Gastroesophageal sphincter (tissue), 4 donors: Measurements from ENCODE around the gene NOP10. TPM values are rescaled to one million over a fixed set of nuclear protein-coding genes. Genes with fewer than 3 reads are reported as not detected.

Experiments used
- ATAC-seq: fragments of 150-250 bp; one replicate; pipeline ENCODE4 v1.9.1; 2016; ENCODE audit warnings: mild to moderate bottlenecking, moderate library complexity
- H3K27ac ChIP-seq, 4 donors: fragments of 200-600 bp; sonication (generic) in 3 of 4; 1 replicate in 3 of 4; 2 replicates in 1 of 4; pipeline ENCODE4 v1.5.1; 2016 to 2019
- H3K27me3 ChIP-seq: fragments of 200-600 bp; sonication (generic); one replicate; pipeline ENCODE4 v1.5.1; 2019
- H3K36me3 ChIP-seq, 2 donors: fragments of 200-600 bp; sonication (generic); one replicate each; pipeline ENCODE4 v1.5.1; 2019; ENCODE audit warnings: control low read depth in 1 of 2
- H3K4me1 ChIP-seq, 3 donors: fragments of 200-600 bp; sonication (generic); 1 replicate in 2 of 3; 2 replicates in 1 of 3; pipeline ENCODE4 v1.5.1; 2016 to 2019; ENCODE audit warnings: control low read depth in 2 of 3
- H3K4me3 ChIP-seq, 2 donors: fragments of 200-600 bp; sonication (generic); one replicate each; pipeline ENCODE4 v1.5.1; 2019; ENCODE audit warnings: mild to moderate bottlenecking in 1 of 2, moderate library complexity in 1 of 2
- H3K9me3 ChIP-seq, 3 donors: fragments of 200-600 bp; sonication (generic); one replicate each; pipeline ENCODE4 v1.5.1; 2017 to 2019; ENCODE audit warnings: control low read depth in 2 of 3
- EP300 ChIP-seq: sonication (generic); formaldehyde crosslinking; IDR thresholded peaks from one replicate; pipeline ENCODE4 v1.6.1; 2017; ENCODE audit warnings: antibody characterized with exemption, mild to moderate bottlenecking
- POLR2A ChIP-seq, 2 donors: fragments of 450-650 bp; IDR thresholded peaks; one replicate each; pipeline ENCODE4 v1.6.1; 2017; ENCODE audit warnings: antibody characterized with exemption in 2 of 2, mild to moderate bottlenecking in 2 of 2, moderate library complexity in 1 of 2
- POLR2AphosphoS5 ChIP-seq: sonication (generic); formaldehyde crosslinking; IDR thresholded peaks from one replicate; pipeline ENCODE4 v1.6.1; 2017; ENCODE audit warnings: antibody characterized with exemption
- WGBS, 2 donors: methylation state at CpG; one replicate each; pipeline ENCODE4 v1.1.5; 2018; ENCODE audit warnings: low coverage in 1 of 2; 5-methylcytosine and 5-hydroxymethylcytosine counted together
- total RNA-seq, 4 donors: library from RNA; depleted of rRNA; stranded (reverse); fragments of >200 nt; gene quantifications; one replicate each; pipeline ENCODE4 v1.1.0, GENCODE V29; 2016
- TF ChIP-seq, protein P1 (sequence below), 4 experiments: fragments of 200-600 bp in 2 of 4; fragments of 450-650 bp in 2 of 4; sonication (generic) in 1 of 4; IDR thresholded peaks; one replicate each; pipeline ENCODE4 v1.5.1; 2017 to 2019; ENCODE audit warnings: antibody characterized with exemption in 4 of 4, mild to moderate bottlenecking in 2 of 4, moderate library complexity in 2 of 4

Gene NOP10
- total RNA-seq, 4 donors from 2014 or later = 93.3 to 128 (median 108) TPM

DNA sequence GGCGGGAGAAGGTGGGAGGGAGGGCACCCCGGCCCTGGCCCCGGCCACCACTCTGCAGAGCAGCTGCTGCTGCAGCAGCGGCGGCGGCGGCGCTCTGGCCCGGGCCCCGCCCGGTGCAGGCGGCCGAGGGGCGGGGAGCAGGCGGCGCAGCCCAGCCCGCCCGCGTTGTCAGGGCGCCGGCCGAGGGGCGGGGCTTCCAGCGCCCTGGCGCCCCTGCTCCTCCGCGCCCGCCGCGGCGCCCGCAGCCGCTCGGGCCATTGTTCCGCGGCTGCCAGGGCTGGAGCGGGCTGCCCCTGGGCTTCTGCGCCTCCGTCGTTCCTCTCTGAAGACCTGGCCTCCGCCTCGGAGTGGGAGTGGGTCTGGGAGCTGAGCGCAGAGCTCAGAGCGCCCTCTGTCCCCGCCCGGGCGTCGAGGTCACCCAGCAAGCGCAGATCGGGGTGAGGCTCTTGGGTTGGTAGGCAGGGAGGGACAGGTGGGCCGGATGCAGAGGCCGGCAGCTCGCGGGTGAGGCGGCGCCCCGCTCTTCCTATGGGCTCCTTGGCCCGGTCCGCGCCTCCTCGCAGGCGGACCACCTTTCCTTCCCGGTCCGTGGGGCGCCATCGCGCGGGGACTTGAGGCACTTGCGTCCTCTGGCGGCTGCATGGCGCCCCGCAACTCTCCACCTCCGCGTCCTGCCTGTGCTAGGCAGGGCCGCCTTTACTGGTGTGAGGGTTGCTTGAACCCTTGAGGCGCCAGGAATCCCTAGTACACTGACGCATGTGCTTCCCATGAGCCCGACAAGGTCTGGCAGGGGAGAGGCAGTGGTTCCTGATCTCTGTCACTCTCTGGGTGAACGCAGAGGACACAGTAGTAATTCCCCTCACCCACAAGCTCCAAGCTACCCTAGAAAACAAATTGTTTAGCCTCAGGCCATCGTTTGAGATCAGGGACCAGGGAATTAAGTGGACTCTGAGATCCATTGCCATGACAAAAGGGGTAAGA lies 24.5 kb upstream of the NOP10 start, which contains the start of gene LPCAT4:
TSS of gene LPCAT4 (minus strand) at position 96 of the 981 bp plus-strand sequence. CDS start 96 bp downstream, outside the sequence.
- Histone ChIP-seq H3K4me3 (peak within 1 kb of the TSS; percentile 77 to 95), H3K27me3 (no peaks in the 10 kb centered on the region), H3K9me3 (no peaks in the 10 kb centered on the region), H3K4me1 (peaks cover 0 to 30% (median 13%) of the 10 kb centered on the region in 3 donors), H3K27ac (peak within 1 kb of the TSS; percentile 87 to 98 (median 98)), H3K36me3 (peaks cover 0 to 16% of the 10 kb centered on the region in 2 donors)
- WGBS, 2 donors = 0% methylated on average over 1 of the region's 80 CpGs; no CpG with 5 or more reads in 1 of the 2 donors
- TF ChIP-seq EP300 (no peak), POLR2AphosphoS5 (peak; percentile 35), POLR2A (IDR thresholded peaks at IDR 0.05) (peak; percentile 73 to 74)
- TF ChIP-seq, protein P1, sequence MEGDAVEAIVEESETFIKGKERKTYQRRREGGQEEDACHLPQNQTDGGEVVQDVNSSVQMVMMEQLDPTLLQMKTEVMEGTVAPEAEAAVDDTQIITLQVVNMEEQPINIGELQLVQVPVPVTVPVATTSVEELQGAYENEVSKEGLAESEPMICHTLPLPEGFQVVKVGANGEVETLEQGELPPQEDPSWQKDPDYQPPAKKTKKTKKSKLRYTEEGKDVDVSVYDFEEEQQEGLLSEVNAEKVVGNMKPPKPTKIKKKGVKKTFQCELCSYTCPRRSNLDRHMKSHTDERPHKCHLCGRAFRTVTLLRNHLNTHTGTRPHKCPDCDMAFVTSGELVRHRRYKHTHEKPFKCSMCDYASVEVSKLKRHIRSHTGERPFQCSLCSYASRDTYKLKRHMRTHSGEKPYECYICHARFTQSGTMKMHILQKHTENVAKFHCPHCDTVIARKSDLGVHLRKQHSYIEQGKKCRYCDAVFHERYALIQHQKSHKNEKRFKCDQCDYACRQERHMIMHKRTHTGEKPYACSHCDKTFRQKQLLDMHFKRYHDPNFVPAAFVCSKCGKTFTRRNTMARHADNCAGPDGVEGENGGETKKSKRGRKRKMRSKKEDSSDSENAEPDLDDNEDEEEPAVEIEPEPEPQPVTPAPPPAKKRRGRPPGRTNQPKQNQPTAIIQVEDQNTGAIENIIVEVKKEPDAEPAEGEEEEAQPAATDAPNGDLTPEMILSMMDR (IDR thresholded peaks at IDR 0.05) = peak; percentile 93 to 99 (median 94)
- peak; percentile 96 for ATAC-seq

DNA sequence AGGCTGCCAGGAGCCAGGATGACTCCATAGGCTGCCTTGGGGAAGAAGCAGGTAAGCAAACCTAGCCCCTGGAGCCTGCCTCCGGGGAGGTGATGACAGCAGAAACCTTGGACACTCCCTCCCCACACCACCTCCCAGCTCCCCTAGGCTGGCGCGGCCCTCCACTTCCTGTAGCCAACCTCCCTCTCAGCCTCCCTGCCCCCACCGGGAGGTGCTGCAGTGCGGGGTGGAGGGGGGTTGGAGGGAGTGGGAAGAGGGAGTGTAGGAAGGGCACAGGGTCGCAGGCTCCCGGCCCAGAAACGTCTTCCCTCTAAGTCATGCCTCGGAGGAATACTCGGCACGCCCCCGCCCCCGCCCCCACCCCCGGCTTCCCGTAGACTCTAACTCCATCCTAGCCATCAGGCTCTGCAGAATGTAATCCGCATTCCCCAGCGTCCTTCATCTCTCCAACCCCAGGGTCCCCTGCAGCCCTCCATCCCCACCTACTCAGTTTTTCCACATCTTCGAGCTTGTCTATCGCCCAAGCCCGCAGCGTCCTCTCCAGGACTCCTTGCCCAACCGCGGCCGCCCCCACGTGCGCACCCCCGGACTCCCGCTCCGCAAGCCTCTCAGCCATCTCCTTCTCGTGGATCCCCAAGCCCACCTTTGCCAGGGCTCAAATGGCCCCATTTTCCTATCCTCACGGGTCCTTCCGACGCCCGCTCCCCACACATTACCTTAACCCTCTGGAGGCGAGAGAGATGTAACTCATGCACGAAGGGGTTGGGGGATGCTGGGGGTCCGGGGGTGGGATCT lies 23.5 kb upstream of the NOP10 start:
- Histone ChIP-seq H3K27me3 (no peaks in the 10 kb centered on the region), H3K4me3 (peak overlapping the region; percentile 77 to 95), H3K4me1 (peaks cover 0 to 30% (median 13%) of the 10 kb centered on the region in 3 donors), H3K36me3 (peaks cover 0 to 22% of the 10 kb centered on the region in 2 donors), H3K9me3 (no peaks in the 10 kb centered on the region), H3K27ac (peak overlapping the region in 3 of 4 donors; percentile 97 to 98 (median 98))
- peak; percentile 34 for ATAC-seq
- WGBS, 2 donors = 1 to 2% methylated on average over 8 to 19 of the region's 37 CpGs
- TF ChIP-seq POLR2A (IDR thresholded peaks at IDR 0.05) = no peak

DNA sequence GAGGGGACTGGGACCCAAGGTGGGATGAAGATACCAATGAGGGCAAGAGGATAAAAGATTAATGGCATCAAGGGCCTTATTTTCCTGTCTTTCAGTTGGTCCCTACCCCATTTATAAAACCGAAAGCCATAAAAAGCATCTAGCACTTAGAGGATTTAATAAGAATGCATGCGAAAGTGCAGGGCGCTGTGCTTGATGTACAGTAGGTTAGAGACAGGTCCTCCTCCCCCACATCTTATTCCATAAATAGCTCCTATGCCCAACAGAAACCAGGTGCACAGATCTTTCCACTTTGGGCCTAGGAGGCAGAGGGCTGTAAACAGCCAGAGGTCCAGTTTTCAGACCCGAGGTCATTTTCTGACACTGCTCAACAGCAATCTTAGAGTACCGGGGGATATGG lies 22.9 kb upstream of the NOP10 start:
- Histone ChIP-seq H3K27ac (peak overlapping the region in 3 of 4 donors; percentile 97 to 98 (median 98)), H3K27me3 (no peaks in the 10 kb centered on the region), H3K4me1 (peaks cover 0 to 30% (median 13%) of the 10 kb centered on the region in 3 donors), H3K4me3 (peak overlapping the region; percentile 77 to 95), H3K36me3 (peaks cover 0 to 28% of the 10 kb centered on the region in 2 donors), H3K9me3 (no peaks in the 10 kb centered on the region)
- no peak for ATAC-seq
- TF ChIP-seq POLR2A (IDR thresholded peaks at IDR 0.05) (no peak), POLR2AphosphoS5 (no peak), EP300 (no peak)
- TF ChIP-seq, protein P1 (IDR thresholded peaks at IDR 0.05) = no peak
- WGBS, 2 donors = 15 to 45% methylated on average over 3 to 4 of the region's 5 CpGs

DNA sequence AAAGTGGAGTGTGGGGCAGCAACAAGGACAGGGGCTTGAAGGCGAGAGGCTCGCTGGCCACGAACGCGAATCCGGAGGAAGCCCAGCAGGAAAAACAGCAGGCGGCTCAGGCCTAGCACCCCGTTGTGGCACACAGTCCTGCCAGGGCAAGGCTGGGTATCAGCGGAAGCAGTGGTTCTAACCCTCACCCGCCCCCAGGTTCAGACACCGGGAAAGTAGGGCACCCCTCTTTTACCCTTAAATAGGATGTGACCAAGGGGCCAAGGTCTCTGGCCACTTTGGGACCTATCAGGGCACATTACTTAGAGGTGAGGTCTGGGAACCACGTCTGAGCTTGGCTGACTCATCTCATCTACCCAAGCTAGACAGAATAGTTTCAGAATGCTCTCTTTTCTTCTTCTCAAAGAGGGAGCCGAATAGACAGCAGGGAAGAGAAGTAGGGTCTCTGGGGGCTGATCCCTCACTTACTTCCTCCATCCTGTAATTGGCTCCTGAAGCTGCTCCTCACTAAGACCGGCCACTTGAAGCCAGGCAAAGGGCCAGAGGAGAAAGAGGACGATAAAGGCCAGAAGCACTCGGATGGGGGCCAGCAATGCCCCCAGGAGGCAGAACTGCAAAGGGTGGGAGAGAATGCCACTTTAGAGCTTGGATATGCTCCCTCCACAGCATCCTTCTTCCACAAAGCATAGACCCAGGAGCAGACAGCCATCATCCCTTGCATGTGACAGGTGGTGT lies 22.3 kb upstream of the NOP10 start:
- ATAC-seq = no peak
- no peaks in the 10 kb centered on the region for H3K27me3 ChIP-seq
- H3K4me3 ChIP-seq = peak overlapping the region in 1 of 2 donors; percentile 95
- TF ChIP-seq POLR2A (IDR thresholded peaks at IDR 0.05) (no peak), EP300 (no peak), POLR2AphosphoS5 (no peak)
- TF ChIP-seq, protein P1 (IDR thresholded peaks at IDR 0.05) = no peak
- H3K4me1 ChIP-seq = peaks cover 0 to 30% (median 13%) of the 10 kb centered on the region in 3 donors
- peaks cover 0 to 34% of the 10 kb centered on the region in 2 donors for H3K36me3 ChIP-seq
- WGBS, 2 donors = 70 to 88% methylated on average over 2 to 7 of the region's 16 CpGs
- no peaks in the 10 kb centered on the region for H3K9me3 ChIP-seq
- H3K27ac ChIP-seq = peak overlapping the region in 2 of 4 donors; percentile 97 to 98
